Kidney tubule cell (primary cell): ENCODE results near the gene OR2T4.

Experiments used
- DNase-seq: peaks from one replicate; pipeline ENCODE4 v3.0.0-alpha.2; 2018; ENCODE audit warnings: low spot score

The OR2T4 gene, protein sequence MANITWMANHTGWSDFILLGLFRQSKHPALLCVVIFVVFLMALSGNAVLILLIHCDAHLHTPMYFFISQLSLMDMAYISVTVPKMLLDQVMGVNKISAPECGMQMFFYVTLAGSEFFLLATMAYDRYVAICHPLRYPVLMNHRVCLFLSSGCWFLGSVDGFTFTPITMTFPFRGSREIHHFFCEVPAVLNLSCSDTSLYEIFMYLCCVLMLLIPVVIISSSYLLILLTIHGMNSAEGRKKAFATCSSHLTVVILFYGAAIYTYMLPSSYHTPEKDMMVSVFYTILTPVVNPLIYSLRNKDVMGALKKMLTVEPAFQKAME

DNA sequence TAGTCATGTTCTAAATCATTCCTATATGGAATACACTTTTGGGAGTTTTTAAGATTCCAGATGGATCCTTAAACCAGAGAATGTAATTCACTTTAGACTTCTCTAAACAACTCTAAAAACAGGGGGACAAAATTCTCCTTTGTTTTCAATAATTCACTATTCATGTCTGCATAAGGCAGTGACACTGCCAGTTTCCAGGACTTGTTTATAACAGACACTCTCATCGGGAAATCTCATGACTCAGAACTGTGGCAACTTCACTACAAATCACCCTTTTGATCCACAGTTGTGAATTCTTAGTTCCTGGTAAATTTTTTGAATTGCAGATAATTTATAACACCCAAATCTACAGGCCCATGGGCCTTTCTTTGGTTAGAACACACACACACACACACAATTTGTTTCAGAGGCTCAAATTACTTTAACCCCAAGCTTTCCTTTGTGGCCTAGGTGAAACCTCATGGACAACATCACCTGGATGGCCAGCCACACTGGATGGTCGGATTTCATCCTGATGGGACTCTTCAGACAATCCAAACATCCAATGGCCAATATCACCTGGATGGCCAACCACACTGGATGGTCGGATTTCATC, at the start of gene OR2T4:
OR2T4 (plus strand) TSS at position 545 of the 595 bp plus-strand sequence; CDS start at position 545, 0 bp downstream.
- DNase-seq = no peak

DNA sequence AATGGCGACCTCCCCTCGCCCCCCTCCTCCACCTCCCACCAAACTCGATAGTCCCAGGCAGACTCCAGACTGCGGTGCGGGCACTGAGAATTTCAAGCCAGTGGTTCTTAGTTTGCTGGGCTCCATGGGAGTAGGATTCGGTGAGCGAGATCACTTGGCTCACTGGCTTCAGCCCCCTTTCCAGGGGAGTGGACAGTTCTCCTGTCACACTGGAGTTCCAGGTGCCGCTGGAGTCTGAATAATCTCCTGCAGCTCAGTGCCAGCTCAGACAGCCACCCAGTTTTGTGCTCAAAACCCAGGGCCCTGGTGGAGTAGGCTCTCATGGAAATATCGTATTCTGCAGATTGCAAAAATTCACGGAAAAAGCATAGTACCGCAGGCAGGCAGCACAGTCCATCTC, 44.7 kb upstream of the OR2T4 start:
- DNase-seq = no peak

DNA sequence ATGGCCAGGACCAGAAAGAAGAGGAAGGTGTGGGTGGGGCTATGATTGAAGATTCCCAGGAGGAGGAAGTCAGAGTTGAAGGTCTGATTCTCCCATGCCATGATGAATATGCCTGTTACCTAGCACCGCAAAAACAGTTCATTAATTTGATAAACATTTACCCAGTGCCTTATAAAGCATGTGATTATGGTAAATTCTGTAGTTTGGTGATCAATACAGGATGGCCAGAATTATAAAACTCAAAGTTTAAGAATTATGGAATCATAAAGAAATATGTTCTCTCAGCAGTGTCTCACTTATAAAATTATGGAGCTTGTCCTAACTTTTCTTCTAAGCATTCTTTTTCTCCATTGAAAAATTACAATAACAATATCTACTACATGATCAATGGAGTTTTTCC, 37.0 kb upstream of the OR2T4 start, which contains the start of gene OR2M7:
OR2M7 (minus strand) TSS at position 101 of the 400 bp plus-strand sequence; CDS start at position 101, 0 bp downstream.
- no peak for DNase-seq

DNA sequence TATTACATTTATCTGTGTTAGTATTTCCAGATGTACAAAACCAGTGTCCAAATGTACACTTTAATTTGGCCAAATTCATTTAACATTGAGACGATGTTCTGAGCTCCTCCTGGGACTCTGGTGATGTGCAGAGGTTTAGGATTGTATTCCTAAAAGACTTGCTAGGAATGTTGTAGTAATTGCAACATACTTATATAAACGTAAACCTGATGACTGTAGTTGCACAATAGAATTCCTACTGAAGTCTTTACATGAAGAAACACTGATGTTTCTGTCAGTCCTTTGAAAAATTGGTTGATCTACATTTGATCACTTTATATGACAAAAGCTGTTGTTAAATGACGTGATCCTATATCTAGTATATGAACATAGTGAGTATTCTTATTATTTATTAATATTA, 18.0 kb upstream of the OR2T4 start:
- no peak for DNase-seq

DNA sequence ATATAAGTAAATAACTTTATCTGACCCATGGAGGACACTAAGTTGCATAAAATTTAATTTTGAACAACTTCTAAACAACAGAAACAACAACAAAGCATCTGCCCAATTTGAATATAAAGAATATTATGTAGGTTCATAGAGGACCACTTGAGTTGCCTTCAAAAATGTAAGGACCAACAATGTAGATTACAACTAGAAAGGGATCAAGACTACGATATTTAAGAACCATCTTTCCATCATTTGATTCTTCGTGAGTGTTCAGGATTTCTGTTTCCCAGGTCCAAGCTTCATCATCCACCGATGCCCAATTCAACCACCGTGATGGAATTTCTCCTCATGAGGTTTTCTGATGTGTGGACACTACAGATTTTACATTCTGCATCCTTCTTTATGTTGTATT, 13.0 kb upstream of the OR2T4 start, which contains the start of gene OR14C36:
OR14C36 (plus strand) TSS at position 301 of the 400 bp plus-strand sequence; CDS start at position 301, 0 bp downstream.
- no peak for DNase-seq

DNA sequence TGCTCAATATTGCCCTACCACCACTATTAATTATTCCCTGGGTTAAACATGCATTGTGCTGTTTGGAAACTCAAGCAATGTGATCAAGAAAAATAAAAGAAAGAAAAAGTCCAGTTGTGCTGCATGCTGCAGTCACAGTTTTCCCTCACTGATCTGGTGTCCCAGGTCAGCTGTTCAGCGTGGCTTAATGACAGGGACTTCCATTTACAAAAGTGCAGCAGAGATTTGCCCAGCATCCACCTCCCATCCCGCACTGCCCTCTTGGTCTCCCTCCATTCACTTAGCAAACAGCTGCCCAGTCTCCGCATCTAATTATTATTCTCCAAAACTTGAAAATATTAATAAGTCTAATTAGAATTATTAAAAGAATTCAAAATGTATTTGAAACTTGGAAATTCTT, 2.0 kb upstream of the OR2T4 start:
- DNase-seq = no peak

DNA sequence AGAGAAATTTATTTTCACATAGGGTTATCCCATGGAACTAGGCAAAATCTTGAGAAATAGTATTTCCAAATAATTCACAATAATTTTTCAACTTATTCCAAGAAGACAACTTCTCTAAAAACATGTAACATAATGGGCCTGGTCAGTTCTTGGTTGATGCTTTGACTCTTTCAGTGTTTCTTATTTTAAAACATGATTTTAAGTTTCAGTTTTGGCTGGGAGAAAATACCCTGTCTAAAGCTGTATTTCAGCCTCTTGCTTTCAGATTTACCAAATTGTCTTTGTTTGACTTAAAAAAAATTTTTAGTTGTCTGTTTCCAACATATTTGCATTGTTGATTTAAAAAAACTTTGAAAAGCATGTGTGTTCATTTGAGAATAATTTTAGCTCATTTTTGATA, 5.1 kb downstream of the OR2T4 start:
- DNase-seq = no peak

DNA sequence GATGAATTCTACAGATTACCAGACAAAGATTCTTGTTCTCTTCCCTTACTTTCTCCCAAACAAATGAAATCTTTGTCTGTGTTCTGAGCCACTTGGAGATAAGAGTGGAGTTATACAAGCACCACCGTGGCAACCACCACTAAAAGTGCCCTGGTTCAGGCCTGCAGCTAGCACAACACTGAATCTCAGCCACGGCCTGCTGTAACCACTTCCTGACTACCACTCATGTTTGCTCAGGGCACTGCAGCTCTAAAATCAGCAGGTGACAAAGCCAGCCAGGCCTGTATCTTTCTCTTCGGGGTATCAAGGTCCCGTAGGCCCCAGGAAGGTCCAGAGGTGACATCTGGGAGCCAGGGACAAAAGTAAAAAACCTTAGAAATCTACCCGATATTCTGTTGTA, 10.9 kb downstream of the OR2T4 start:
- DNase-seq = no peak

DNA sequence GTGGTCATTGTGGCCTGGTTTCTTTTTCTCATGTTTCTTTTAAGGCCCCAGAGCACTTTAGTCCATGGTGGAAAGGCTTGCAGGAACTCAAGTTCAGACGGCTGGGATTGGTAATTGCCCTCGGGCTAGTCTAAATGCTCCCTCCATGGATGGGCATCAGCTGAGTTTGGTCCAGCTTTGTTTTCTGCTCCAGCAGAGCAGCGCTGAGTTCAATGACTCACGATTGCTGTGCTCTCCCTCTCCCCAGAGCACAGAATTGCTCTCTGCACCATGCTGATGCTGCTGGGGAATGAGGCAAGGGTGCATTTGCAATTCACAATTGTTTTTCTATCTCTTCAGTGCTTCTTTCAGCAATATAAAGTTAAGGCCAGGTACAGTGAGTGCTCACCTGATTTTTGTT, 12.3 kb downstream of the OR2T4 start:
- no peak for DNase-seq

DNA sequence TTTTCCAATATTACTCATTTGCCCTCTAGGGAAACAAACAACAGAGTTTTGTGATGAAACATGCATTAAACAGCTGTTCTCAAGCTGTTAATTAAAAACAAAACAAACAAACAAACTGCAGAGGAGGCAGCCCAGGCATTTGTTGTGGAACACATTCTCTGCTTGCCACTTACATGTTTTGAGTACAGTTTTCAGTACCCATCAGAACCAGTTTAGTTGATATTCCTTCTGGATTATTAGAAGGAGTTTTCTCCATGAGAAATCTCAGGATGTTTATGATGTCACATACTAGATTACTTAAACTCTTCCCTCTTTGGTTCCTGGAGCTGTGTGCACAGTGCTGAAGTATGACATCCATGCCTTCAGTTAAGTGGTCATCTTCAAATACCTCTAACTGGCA, 14.0 kb downstream of the OR2T4 start, which contains the start of gene OR2T6:
OR2T6 (plus strand) TSS at position 301 of the 400 bp plus-strand sequence. CDS start 11,863 bp downstream, outside the sequence.
- DNase-seq = no peak

DNA sequence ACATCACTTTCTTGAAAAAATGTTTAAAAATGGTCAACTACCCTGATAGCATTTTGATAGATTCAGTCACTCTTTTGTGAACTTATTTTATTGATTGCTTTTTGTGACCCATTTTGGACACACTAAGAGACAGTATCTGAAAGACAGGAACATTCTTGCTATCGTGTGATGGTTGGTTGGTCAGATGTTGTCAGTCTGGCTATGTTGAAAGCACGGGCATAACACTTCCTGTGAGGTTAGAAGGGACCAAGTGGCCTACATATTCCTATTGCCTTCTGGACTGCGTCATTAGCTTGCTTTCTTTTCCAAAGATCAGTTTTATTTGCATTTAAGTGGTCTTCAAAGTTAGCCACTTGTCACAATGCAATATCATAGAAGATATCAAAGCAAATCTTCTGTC, 15.5 kb downstream of the OR2T4 start:
- DNase-seq = no peak

DNA sequence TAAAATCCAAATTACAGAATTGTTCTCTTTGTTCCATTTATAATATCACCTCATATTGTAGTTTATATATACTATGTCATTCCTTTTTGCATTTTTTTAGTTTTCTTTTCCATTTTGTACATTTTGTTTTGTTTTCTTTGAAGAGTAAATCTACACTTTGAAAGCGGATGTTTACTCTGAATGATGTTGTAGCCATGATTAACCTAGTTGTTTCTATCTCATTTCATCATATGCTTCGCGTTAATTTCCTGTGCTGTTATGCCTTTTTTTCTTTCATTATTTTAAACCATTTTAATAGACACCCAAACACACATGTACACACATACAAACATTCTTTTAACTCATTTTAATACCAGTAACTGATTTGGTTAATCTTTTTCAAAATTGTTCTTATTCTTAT, 19.4 kb downstream of the OR2T4 start:
- DNase-seq = no peak

DNA sequence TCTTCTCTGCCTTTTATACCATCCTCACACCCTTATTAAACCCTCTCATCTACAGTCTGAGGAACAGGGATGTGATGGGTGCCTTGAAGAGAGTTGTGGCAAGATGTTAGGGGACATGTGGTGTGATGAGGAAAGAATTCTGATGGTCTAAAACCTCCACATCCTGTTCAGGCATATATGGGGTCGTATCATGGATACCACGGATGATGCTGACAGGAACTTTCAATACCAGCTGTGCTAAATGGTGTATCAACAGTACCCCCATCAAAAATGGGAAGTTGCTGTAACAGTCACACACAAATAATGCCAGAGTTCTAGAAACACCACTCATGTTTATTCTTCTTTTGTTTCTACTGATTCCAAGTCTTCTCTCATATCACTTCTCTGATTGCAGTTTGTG, 27.0 kb downstream of the OR2T4 start:
- DNase-seq = no peak

DNA sequence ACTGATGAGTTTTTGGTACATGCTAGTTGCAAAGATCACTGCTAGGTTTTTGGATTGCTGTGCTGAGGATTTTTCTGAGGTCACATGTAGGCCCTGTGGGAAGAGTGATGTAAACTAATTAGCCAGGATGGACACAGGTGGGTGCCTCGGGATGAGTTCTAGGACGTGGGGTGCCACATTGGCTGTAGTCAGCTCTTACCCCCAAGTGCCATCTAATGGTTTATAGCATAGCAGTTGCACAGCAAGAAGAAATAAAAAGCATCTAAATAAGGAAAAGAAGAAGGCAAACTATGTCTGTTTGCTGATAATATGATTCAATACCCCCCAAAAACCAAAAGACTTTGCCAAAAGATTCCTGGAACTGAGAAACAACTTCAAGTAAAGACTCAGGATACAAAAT, 31.6 kb downstream of the OR2T4 start:
- no peak for DNase-seq

DNA sequence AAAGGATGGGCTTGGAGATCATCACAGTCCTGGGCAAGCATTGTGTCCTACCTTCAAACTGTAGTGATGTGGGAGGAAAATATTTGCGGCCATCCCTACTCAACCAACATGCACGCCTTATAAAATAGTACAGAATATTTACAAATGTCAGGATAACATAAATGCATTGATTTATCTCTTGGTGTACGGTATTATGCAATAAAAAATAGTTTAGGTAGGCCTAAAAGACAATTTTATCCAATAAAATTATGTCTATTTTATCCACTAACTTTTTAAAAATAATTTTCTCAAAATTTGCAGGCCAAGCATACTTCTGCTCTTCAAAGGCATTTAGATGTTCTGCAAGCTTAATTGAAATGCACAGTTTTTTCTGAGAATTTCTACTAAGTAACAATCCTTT, 41.3 kb downstream of the OR2T4 start, which contains the start of gene OR2T1:
OR2T1 (plus strand) TSS at position 301 of the 400 bp plus-strand sequence. CDS start 3,100 bp downstream, outside the sequence.
- DNase-seq = no peak

DNA sequence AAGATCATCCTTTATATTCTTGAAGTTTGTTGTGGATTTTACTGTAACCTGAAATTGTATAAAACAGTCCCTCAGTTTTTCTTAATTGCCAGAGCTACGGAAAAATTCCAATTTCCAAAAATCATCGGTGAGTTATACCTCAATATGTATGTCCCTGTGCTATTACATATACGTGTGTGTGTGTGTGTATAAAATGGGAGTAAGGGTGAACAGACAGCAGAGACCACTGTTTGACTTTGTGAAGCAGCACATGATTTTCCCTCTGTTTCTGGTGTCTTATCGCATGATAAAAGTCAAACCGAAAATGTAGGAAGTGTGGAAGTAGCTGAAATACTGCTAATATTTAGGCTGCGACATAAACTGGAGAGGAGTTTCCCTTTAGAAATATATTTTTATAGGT, 42.6 kb downstream of the OR2T4 start:
- DNase-seq = no peak

DNA sequence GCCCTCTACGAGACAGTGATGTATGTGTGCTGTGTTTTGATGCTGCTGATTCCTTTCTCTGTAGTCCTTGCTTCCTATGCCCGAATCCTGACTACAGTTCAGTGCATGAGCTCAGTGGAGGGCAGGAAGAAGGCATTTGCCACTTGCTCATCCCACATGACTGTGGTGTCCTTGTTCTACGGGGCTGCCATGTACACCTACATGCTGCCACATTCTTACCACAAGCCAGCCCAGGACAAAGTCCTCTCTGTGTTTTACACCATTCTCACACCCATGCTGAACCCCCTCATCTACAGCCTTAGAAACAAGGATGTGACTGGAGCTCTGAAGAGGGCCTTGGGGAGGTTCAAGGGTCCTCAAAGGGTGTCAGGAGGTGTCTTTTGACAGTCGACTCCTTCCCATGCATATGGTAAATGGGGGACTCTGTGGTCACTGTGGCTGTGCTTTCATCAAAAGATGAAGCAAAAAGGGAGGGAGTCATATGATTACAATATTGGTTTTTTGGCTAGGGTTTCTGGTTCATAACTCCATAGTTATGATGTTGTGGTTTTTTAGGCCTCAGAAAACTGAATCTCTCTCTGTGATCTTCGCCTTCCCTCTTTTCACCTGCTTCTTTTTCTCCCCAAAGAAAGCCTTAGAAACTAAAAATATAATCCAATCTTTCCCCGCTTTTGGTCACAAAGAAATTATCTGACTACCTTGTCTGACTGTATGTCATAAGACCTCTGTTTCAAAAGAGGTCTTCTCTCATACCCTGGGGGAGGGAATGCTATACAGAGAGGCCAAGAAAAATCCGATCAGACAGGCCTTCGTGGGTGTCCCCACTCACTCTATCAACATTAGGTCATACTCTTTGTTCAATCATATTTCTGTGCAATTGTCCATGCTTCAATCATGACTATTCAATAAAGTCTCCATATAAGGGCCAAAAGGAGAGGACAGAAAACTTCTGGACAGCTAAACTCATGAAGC, 45.5 kb downstream of the OR2T4 start:
- DNase-seq = no peak
